GM15510 (cell line): Measurements from ENCODE around the gene HINT3.

Experiments used
- POLR2A ChIP-seq: IDR thresholded peaks from 3 replicates; pipeline ENCODE4 v1.6.1; 2011; ENCODE audit warnings: borderline replicate concordance; ENCODE audit not compliant: insufficient read length; ENCODE audit errors: extremely low read depth

Gene HINT3

DNA sequence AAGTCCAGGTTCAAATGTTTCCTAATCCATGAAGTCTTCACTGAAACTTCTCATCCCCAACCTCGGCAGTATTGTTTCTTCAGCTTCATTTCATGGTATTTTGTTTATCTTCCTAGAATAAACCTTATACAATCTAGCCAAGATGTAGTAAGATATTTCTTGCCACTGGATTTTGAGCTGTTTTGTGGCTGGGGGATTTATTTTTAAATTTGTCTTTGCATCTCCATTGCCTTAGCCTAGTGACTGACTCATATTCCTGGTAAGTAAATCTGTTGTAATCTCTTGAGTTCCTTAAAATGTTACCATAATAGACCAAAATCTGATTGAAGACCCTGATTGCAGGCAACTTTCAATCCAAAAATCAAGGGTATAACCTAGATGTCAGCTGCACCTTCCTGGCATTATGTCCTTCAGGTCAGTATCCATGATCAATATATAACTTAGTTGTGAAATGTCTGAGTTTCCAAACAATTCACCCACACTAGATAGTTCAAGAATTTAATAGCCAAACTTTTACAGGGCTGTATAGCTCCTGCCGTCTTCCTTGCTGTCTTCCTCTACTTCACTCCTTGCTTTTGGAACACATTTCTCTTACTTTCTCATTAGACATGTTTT lies 25.1 kb downstream of the HINT3 start:
- no peak for TF ChIP-seq POLR2A

GRCh38 chr6:125983246-125983945 lies 26.8 kb downstream of the HINT3 start:
- no peak for TF ChIP-seq POLR2A

GRCh38 chr6:125984311-125984710 lies 27.7 kb downstream of the HINT3 start:
- no peak for TF ChIP-seq POLR2A

- TF ChIP-seq POLR2A, result no peak
Observed at GRCh38 chr6:125985522-125985921, 29.0 kb downstream of the HINT3 start.

GRCh38 chr6:125985979-125986300 lies 29.4 kb downstream of the HINT3 start:
- no peak for TF ChIP-seq POLR2A

DNA sequence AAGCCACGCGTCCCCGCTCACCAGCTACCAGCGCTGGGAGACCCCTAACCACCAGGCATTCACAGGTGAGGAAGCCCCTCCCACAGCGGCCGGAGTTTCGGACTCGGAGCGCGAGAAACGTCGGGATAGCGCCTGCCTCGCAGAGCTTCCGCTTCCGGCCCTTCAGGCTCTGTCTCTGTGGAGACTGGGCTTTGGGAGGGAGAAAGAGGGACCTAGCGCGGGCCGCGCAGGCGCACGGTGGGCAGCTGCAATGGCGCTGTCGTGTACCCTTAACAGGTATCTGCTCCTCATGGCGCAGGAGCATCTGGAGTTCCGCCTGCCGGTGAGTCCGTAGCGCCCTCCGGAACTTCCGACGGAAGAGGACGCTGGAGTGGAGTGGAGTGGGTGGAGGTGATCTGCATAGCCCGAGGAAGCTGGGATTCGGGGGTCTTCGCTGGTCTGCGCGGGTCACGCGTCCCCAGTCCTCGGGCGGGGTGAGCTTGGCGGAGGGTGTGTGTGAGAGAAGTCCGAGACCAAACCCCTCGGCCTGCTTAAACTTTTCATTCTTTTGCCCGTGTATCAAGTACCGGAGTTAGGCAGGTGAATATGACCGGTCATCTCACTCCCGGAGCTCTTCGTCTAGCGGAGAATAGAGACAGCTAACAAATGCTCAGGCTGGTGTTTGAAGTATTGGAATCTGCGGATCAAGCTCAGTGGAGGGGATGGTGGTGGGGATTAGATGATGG lies 29.9 kb downstream of the HINT3 start, which contains the start of gene TRMT11:
TSS of gene TRMT11 (plus strand) at position 240 of the 725 bp plus-strand sequence. CDS start at position 251, 11 bp downstream.
- peak; percentile 97 for TF ChIP-seq POLR2A

GRCh38 chr6:125987026-125987617 lies 30.6 kb downstream of the HINT3 start:
- no peak for TF ChIP-seq POLR2A

- TF ChIP-seq POLR2A, result no peak
Observed at GRCh38 chr6:125988280-125988679, 31.7 kb downstream of the HINT3 start.

DNA sequence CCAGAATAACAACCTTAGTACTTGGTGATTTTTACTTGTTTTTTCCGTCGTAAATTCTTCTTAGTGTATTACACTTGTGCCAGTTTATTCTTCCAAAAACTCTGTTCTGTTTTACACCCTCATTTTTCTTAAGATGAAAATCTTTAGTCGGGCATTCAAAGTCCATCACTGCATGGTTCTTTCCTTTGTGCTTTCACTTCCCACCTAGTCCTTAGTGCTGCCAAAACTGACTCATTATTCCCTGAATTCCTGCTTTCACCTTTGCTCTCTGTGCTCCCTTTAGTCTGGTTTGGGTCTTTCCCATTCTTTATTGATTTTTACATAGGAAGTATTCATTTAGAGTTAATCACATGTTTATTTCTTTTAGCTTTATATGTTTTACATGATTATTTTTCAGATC lies 33.1 kb downstream of the HINT3 start:
- no peak for TF ChIP-seq POLR2A

- TF ChIP-seq POLR2A, result no peak
Observed at GRCh38 chr6:125991653-125992052, 35.1 kb downstream of the HINT3 start.

- no peak for TF ChIP-seq POLR2A
Observed at GRCh38 chr6:125994670-125995488, 38.3 kb downstream of the HINT3 start.

DNA sequence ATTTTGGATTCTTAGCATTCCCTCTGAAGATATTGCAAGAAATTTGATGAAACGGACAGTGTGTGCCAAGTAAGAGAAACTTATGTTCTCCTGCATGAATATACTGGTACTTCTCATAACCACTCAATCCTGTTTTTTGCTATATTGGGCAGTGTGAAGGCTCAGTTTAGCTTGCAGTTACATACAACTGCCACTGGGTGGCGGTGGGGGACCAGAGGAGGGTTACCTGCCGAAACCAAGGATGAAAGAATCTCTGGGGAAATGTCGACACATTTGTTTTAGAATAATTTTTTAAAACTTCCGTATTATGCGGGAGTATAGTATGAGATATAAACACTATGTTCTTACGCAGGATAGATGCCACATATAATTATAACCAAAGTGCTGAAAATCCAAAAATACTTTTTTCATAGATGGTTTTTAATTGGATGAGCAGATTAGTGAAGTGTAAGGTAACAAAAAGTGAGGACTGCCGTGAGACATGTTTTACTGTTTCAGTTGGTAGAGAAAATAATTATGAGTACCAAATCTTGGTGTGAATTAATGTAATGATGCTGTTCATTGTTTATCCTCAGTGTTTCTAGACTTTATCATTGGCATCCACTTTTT lies 39.5 kb downstream of the HINT3 start:
- TF ChIP-seq POLR2A, result no peak

DNA sequence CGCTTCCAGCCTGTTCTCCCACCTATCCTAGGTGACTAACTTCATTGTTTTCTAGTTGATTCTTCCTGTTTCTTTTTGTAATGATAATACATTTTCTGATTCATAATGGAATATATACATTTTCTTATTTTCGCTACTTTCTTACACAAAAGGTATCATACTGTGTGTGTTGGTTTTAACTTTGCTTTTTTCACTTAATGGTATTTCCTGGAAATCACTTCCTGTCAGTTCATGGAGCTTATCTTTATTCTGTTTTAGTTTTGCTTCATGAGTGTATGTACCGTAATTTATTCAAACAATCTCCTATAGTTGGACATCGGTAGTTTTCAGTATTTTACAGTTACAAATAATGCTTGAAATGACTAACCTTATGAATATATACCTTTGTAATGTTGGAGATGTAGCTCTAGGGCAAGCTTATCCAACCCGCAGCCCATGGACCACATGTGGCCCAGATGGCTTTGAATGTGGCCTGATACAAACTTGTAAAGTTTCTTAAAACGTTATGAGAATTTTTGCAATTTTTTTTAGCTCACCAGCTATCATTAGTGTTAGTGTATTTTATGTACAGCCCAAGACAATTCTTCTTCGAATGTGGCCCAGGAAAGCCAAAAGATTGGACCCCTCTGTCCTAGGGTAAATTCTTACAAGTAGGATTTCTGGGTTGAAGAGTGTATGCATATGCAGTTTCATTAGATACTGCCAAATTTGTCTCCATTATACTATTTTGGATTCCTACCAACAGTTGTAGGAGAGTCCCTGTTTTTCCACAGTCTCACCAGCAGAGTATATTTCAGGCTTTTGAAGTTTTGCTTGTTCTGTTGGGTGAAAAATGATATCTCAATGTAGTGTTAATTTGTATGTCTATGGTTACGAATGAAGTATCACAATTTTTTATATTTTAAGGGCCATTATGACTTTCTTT lies 46.4 kb downstream of the HINT3 start:
- TF ChIP-seq POLR2A, result no peak
